Ovary (tissue), 3 donors: Measurements from ENCODE around the gene LPAR2.

Experiments
- CTCF ChIP-seq, 3 donors: fragments of 450-650 bp in 2 of 3; fragments of 200-600 bp in 1 of 3; IDR thresholded peaks; one replicate each; pipeline versions ENCODE4 v1.5.1 to v1.8.0; 2016 to 2022; ENCODE audit warnings: antibody characterized with exemption in 3 of 3, mild to moderate bottlenecking in 1 of 3
- EP300 ChIP-seq: sonication (generic); formaldehyde crosslinking; IDR thresholded peaks from one replicate; pipeline ENCODE4 v1.6.1; 2017; ENCODE audit warnings: antibody characterized with exemption
- POLR2A ChIP-seq: fragments of 450-650 bp; IDR thresholded peaks from one replicate; pipeline ENCODE4 v1.6.1; 2017; ENCODE audit warnings: antibody characterized with exemption, mild to moderate bottlenecking, moderate library complexity
- donor health status: DM: no; HTN: no; CAD: no.

GRCh38 chr19:19663256-19664120 is 35.5 kb upstream of the LPAR2 start, which contains the start of gene ATP13A1:
- TF ChIP-seq EP300 (no peak), CTCF (IDR thresholded peaks at IDR 0.05) (no peak), POLR2A (peak; percentile 12)
